Stimulated activated CD4-positive, alpha-beta T cell treated with anti-CD3 and anti-CD28 coated beads, Interleukin-12 subunit alpha, Interleukin-12 subunit beta, amount 100 ng/mL, for 24 hours (primary cell): ENCODE measurements around the gene FAM168B.
A peak's percentile ranks its signal among the peaks of the same experiment; 100 is the strongest.
"Not testable (repeated sequence)": the region's sequence is repeated elsewhere in the genome, so short reads cannot be mapped to it uniquely, and the experiment has no call there.

Experiments used
- DNase-seq, 2 experiments: peaks; one replicate each; pipeline ENCODE4 v3.0.0-alpha.2; 2020; ENCODE audit warnings: low read depth in 2 of 2

The FAM168B gene

GRCh38 chr2:131093006-131093695, at the start of gene FAM168B:
TSS of gene FAM168B (minus strand) at chr2:131093460. CDS start at chr2:131082646, 10,814 bp downstream.
- peak; percentile 76 for DNase-seq

- DNase-seq: no peak
Observed at GRCh38 chr2:131142849-131143248, 49.6 kb upstream of the FAM168B start.

- DNase-seq: no peak
Observed at GRCh38 chr2:131140581-131140980, 47.3 kb upstream of the FAM168B start.

- DNase-seq: no peak
Observed at GRCh38 chr2:131132729-131133128, 39.5 kb upstream of the FAM168B start.

GRCh38 chr2:131130298-131130596, 37.0 kb upstream of the FAM168B start:
- no peak for DNase-seq

- DNase-seq: no peak
Observed at GRCh38 chr2:131127981-131128380, 34.7 kb upstream of the FAM168B start.

GRCh38 chr2:131127076-131127475, 33.8 kb upstream of the FAM168B start:
- no peak for DNase-seq

- no peak for DNase-seq
Observed at GRCh38 chr2:131126436-131126835, 33.2 kb upstream of the FAM168B start.

- no peak for DNase-seq
Observed at GRCh38 chr2:131125195-131125757, 32.0 kb upstream of the FAM168B start.

- DNase-seq: no peak
Observed at GRCh38 chr2:131123192-131123591, 29.9 kb upstream of the FAM168B start.

- DNase-seq: no peak
Observed at GRCh38 chr2:131122496-131122895, 29.2 kb upstream of the FAM168B start.

- DNase-seq: no peak
Observed at GRCh38 chr2:131121464-131121863, 28.2 kb upstream of the FAM168B start.

- DNase-seq: no peak
Observed at GRCh38 chr2:131120815-131121317, 27.6 kb upstream of the FAM168B start.

- DNase-seq: no peak
Observed at GRCh38 chr2:131115752-131116151, 22.5 kb upstream of the FAM168B start.

GRCh38 chr2:131114950-131115349, 21.7 kb upstream of the FAM168B start:
- not testable (repeated sequence) for DNase-seq

- no peak for DNase-seq
Observed at GRCh38 chr2:131113566-131114227, 20.4 kb upstream of the FAM168B start.

GRCh38 chr2:131112529-131112928, 19.3 kb upstream of the FAM168B start:
- no peak for DNase-seq

- DNase-seq: peak in 1 of 2 experiments; percentile 6
Observed at GRCh38 chr2:131105950-131106801, 12.9 kb upstream of the FAM168B start.

- DNase-seq: peak; percentile 86 to 92
Observed at GRCh38 chr2:131105156-131105949, 12.1 kb upstream of the FAM168B start, which contains the start of gene PLEKHB2. TSS of gene PLEKHB2 (plus strand) at chr2:131105336. CDS start at chr2:131120942, 15,606 bp downstream.

GRCh38 chr2:131104487-131105155, 11.4 kb upstream of the FAM168B start:
- DNase-seq: peak; percentile 13

GRCh38 chr2:131103165-131103564, 9.9 kb upstream of the FAM168B start:
- DNase-seq: no peak
